Measurements from ENCODE around the gene CLDN24.

- no peak for TF ChIP-seq CTCF (IDR thresholded peaks at IDR 0.05; ENCODE audit: extremely low read depth in 1 of 2, insufficient read depth in 1 of 2, low read depth in 1 of 2, low read length in 2 of 2)
- TF ChIP-seq FOS (IDR thresholded peaks at IDR 0.05; ENCODE audit: borderline replicate concordance, insufficient read depth, low read length), result no peak
- no peak for TF ChIP-seq MAX (IDR thresholded peaks at IDR 0.05; ENCODE audit: insufficient read depth, insufficient read length)
- no peak for TF ChIP-seq POLR2A (IDR thresholded peaks at IDR 0.05; ENCODE audit: low read depth, low read length)
- TF ChIP-seq EZH2 (IDR thresholded peaks at IDR 0.05; ENCODE audit: borderline replicate concordance, low read depth, low read length, severe bottlenecking), result no peak
These were observed 23.0 kb upstream of the CLDN24 start for GRCh38 chr4:183345261-183345660.
